ENCODE results near the gene KANK4.

DNA sequence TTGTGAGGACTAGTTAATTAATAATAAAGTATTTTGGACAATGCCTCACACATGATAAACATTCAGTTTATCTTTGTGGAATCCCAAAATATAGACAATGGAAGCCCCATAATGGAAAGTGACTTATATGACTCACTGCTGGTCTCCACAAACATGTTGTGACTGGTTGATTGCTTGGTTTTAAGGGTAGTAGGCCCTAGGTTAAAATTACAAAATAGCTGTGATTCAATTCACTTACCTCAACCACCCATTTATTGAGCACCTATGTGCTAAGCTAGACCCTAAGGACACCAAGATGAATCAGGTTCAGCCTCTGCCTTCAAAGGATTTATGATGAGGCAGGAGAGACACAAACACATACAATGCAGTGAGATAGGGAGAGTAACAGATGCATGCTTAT is 42.4 kb downstream of the KANK4 start:
- no peak for TF ChIP-seq POLR2A (IDR thresholded peaks at IDR 0.05)
- TF ChIP-seq, protein P1, sequence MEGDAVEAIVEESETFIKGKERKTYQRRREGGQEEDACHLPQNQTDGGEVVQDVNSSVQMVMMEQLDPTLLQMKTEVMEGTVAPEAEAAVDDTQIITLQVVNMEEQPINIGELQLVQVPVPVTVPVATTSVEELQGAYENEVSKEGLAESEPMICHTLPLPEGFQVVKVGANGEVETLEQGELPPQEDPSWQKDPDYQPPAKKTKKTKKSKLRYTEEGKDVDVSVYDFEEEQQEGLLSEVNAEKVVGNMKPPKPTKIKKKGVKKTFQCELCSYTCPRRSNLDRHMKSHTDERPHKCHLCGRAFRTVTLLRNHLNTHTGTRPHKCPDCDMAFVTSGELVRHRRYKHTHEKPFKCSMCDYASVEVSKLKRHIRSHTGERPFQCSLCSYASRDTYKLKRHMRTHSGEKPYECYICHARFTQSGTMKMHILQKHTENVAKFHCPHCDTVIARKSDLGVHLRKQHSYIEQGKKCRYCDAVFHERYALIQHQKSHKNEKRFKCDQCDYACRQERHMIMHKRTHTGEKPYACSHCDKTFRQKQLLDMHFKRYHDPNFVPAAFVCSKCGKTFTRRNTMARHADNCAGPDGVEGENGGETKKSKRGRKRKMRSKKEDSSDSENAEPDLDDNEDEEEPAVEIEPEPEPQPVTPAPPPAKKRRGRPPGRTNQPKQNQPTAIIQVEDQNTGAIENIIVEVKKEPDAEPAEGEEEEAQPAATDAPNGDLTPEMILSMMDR (IDR thresholded peaks at IDR 0.05), result no peak
